Measurements from ENCODE around the gene PER3. TPM values are rescaled to one million over a fixed set of nuclear protein-coding genes. Genes with fewer than 3 reads are reported as not detected.
A peak's percentile ranks its signal among the peaks of the same experiment; 100 is the strongest.

Gene PER3
- 4.3 TPM for polyA plus RNA-seq (2013, experiment 1 of 2)
- 5.1 TPM for polyA plus RNA-seq (2013, experiment 2 of 2)

- 1 to 2% methylated on average over 58 to 69 of the region's 90 CpGs for WGBS, 2 experiments (ENCODE audit: insufficient coverage in 2 of 2)
- Histone ChIP-seq H3K36me3 (ENCODE audit: control insufficient read depth, insufficient read depth, low read length) (peaks cover 31% of the 10 kb centered on the region), H3K27ac (ENCODE audit: low read depth, low read length, severe bottlenecking) (peak within 1 kb of the TSS; percentile 48), H3K4me1 (ENCODE audit: control insufficient read depth, insufficient read depth, low read length, poor library complexity, severe bottlenecking) (no peaks in the 10 kb centered on the region), H3K9me3 (ENCODE audit: control insufficient read depth, low read length) (no peaks in the 10 kb centered on the region), H3K4me3 (ENCODE audit: extremely low read depth, insufficient read depth, low read length, poor library complexity, severe bottlenecking) (peak within 1 kb of the TSS; percentile 42)
Measured at GRCh38 chr1:7783826-7784491, at the start of gene PER3. PER3 (plus strand) TSS chr1:7784291; CDS start chr1:7784878, 587 bp downstream.

DNA sequence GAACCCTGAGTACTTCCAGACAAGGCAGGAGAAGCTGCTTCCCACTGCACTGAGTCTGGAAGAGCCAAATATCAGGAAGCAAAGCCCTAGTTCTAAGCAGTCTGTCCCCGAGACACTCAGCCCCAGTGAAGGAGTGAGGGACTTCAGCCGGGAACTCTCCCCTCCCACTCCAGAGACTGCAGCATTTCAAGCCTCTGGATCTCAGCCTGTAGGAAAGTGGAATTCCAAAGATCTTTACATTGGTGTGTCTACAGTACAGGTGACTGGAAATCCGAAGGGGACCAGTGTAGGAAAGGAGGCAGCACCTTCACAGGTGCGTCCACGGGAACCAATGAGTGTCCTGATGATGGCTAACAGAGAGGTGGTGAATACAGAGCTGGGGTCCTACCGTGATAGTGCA lies 46.0 kb upstream of the PER3 start:
- Histone ChIP-seq H3K36me3 (ENCODE audit: control insufficient read depth, insufficient read depth, low read length) (peaks cover 59% of the 10 kb centered on the region), H3K4me1 (ENCODE audit: control insufficient read depth, insufficient read depth, low read length, poor library complexity, severe bottlenecking) (no peaks in the 10 kb centered on the region), H3K27ac (ENCODE audit: low read depth, low read length, severe bottlenecking) (no peak overlapping the region), H3K9me3 (ENCODE audit: control insufficient read depth, low read length) (no peaks in the 10 kb centered on the region), H3K4me3 (ENCODE audit: extremely low read depth, insufficient read depth, low read length, poor library complexity, severe bottlenecking) (no peak overlapping the region)
- WGBS, 2 experiments (ENCODE audit: insufficient coverage in 2 of 2): 97 to 98% methylated on average over 4 to 6 of the region's 6 CpGs

DNA sequence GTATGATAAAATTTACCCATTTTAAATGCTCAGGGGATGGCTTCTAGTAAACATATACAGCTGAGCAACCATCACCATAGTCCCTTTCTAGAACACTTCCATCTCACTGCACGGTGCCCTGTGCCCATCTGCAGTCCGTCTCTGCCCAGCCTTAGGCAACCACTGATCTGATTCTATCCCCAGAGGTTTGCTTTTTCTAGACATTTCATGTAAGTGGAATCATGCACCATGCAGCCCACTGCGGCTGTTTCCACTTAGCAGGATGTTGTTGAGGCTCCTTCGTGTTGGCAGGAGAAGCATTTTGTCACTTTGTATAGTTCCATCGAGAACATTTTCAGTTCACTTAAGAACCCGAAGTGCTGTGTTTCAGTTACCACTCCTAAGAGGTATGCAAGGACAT lies 40.7 kb upstream of the PER3 start:
- 91 to 93% methylated on average over 5 to 6 of the region's 6 CpGs for WGBS, 2 experiments (ENCODE audit: insufficient coverage in 2 of 2)
- Histone ChIP-seq H3K36me3 (ENCODE audit: control insufficient read depth, insufficient read depth, low read length) (peaks cover 57% of the 10 kb centered on the region), H3K27ac (ENCODE audit: low read depth, low read length, severe bottlenecking) (no peak overlapping the region), H3K9me3 (ENCODE audit: control insufficient read depth, low read length) (no peaks in the 10 kb centered on the region), H3K4me3 (ENCODE audit: extremely low read depth, insufficient read depth, low read length, poor library complexity, severe bottlenecking) (no peak overlapping the region), H3K4me1 (ENCODE audit: control insufficient read depth, insufficient read depth, low read length, poor library complexity, severe bottlenecking) (no peaks in the 10 kb centered on the region)

DNA sequence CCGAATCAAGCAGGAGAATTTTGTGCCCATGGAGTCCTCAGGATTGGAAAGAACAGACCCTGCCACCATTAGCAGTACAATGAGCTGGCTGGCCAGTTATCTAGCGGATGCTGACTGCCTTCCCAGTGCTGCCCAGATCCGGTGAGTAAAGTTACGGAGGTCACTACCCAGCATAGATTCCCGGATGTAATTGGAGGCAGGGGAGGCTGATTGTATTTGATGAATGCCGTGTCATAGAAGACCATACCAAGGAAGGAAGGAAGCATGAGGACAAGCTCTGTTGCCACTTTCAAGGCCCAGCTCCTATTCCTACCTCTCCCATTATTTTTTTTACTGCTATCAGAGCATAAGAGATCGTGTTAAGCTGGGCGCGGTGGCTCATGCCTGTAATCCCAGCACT lies 39.2 kb upstream of the PER3 start:
- H3K36me3 ChIP-seq (ENCODE audit: control insufficient read depth, insufficient read depth, low read length): peaks cover 50% of the 10 kb centered on the region
- no peak overlapping the region for H3K27ac ChIP-seq (ENCODE audit: low read depth, low read length, severe bottlenecking)
- 96 to 98% methylated on average over 5 to 8 of the region's 9 CpGs for WGBS, 2 experiments (ENCODE audit: insufficient coverage in 2 of 2)

DNA sequence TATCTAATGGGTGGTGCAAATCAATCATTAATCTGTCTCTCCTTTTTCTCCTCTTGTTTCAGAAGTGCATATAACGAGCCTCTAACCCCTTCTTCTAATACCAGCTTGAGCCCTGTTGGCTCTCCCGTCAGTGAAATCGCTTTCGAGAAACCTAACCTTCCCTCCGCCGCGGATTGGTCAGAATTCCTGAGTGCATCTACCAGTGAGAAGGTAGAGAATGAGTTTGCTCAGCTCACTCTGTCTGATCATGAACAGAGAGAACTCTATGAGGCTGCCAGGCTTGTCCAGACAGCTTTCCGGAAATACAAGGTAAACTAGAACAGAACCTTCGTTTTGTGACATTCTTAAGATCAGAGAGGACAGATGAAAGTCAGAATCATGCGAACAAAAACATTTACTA lies 38.3 kb upstream of the PER3 start:
- Histone ChIP-seq H3K9me3 (ENCODE audit: control insufficient read depth, low read length) (no peaks in the 10 kb centered on the region), H3K36me3 (ENCODE audit: control insufficient read depth, insufficient read depth, low read length) (peaks cover 49% of the 10 kb centered on the region), H3K27ac (ENCODE audit: low read depth, low read length, severe bottlenecking) (no peak overlapping the region), H3K4me1 (ENCODE audit: control insufficient read depth, insufficient read depth, low read length, poor library complexity, severe bottlenecking) (no peaks in the 10 kb centered on the region), H3K4me3 (ENCODE audit: extremely low read depth, insufficient read depth, low read length, poor library complexity, severe bottlenecking) (no peak overlapping the region)
- WGBS, 2 experiments (ENCODE audit: insufficient coverage in 2 of 2): 97 to 98% methylated on average over 5 to 7 of the region's 10 CpGs

More for the DNA sequence above, 39.2 kb upstream of the PER3 start:
- no peaks in the 10 kb centered on the region for H3K4me1 ChIP-seq (ENCODE audit: control insufficient read depth, insufficient read depth, low read length, poor library complexity, severe bottlenecking)
- H3K9me3 ChIP-seq (ENCODE audit: control insufficient read depth, low read length): no peaks in the 10 kb centered on the region
- H3K4me3 ChIP-seq (ENCODE audit: extremely low read depth, insufficient read depth, low read length, poor library complexity, severe bottlenecking): no peak overlapping the region

DNA sequence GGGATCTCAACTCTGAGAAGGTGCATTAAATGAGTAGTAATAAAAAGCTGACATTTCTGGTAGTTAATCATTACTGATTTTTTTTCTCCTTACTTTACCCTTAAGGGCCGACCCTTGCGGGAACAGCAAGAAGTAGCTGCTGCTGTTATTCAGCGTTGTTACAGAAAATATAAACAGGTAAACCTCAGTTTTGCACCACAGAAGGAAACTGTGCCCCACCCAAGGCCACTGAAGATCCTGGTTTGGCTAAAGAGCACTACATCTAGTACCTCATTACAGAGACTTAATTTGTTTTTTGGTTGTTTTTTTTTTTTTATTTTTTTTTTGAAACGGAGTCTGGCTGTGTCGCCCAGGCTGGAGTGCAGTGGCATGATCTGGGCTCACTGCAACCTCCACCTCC lies 36.5 kb upstream of the PER3 start:
- Histone ChIP-seq H3K27ac (ENCODE audit: low read depth, low read length, severe bottlenecking) (no peak overlapping the region), H3K9me3 (ENCODE audit: control insufficient read depth, low read length) (no peaks in the 10 kb centered on the region), H3K4me3 (ENCODE audit: extremely low read depth, insufficient read depth, low read length, poor library complexity, severe bottlenecking) (no peak overlapping the region), H3K4me1 (ENCODE audit: control insufficient read depth, insufficient read depth, low read length, poor library complexity, severe bottlenecking) (no peaks in the 10 kb centered on the region), H3K36me3 (ENCODE audit: control insufficient read depth, insufficient read depth, low read length) (peaks cover 49% of the 10 kb centered on the region)
- WGBS, 2 experiments (ENCODE audit: insufficient coverage in 2 of 2): 100% methylated on average over 1 to 2 of the region's 5 CpGs

DNA sequence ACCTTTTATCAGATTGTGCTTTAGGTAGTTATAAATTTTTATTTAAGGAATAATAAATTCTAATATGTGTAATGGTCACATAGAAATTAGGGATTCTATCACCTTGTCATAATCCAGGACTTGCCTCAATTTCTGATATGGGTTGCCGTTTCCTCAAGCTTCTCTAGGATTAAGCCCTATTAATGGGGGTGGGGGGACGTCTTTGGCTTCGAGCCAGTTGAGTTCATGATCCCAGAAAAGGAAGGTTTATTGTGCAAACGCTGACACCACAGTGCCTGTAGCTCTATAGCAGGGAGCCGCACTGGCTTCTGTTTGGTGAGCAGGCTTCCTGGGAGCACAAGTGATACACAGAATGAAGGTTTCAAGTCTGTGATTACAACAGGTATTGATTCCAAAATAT lies 35.0 kb upstream of the PER3 start:
- H3K9me3 ChIP-seq (ENCODE audit: control insufficient read depth, low read length): no peaks in the 10 kb centered on the region
- no peaks in the 10 kb centered on the region for H3K4me1 ChIP-seq (ENCODE audit: control insufficient read depth, insufficient read depth, low read length, poor library complexity, severe bottlenecking)
- 84 to 100% methylated on average over 2 to 4 of the region's 5 CpGs for WGBS, 2 experiments (ENCODE audit: insufficient coverage in 2 of 2)
- peaks cover 53% of the 10 kb centered on the region for H3K36me3 ChIP-seq (ENCODE audit: control insufficient read depth, insufficient read depth, low read length)
- no peak overlapping the region for H3K27ac ChIP-seq (ENCODE audit: low read depth, low read length, severe bottlenecking)
- no peak overlapping the region for H3K4me3 ChIP-seq (ENCODE audit: extremely low read depth, insufficient read depth, low read length, poor library complexity, severe bottlenecking)

DNA sequence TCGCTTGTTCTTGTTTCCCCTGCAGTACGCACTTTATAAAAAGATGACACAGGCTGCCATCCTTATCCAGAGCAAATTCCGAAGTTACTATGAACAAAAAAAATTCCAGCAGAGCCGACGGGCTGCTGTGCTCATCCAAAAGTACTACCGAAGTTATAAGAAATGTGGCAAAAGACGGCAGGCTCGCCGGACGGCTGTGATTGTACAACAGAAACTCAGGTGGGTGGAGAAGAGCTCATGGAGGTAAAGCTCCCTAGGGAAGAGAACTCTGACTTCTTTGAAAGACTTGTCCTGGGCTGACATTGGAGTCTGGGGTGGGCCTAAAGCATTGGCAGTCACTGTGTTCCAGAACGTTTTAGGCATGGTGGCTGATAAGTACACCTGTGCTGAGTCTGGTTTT lies 32.9 kb upstream of the PER3 start:
- WGBS, 2 experiments (ENCODE audit: insufficient coverage in 2 of 2): 93 to 95% methylated on average over 10 to 11 of the region's 11 CpGs
- Histone ChIP-seq H3K4me1 (ENCODE audit: control insufficient read depth, insufficient read depth, low read length, poor library complexity, severe bottlenecking) (no peaks in the 10 kb centered on the region), H3K27ac (ENCODE audit: low read depth, low read length, severe bottlenecking) (no peak overlapping the region), H3K36me3 (ENCODE audit: control insufficient read depth, insufficient read depth, low read length) (peaks cover 34% of the 10 kb centered on the region), H3K9me3 (ENCODE audit: control insufficient read depth, low read length) (no peaks in the 10 kb centered on the region), H3K4me3 (ENCODE audit: extremely low read depth, insufficient read depth, low read length, poor library complexity, severe bottlenecking) (no peak overlapping the region)

- 31 to 33% methylated on average over 8 to 11 of the region's 18 CpGs for whole genome bisulfite sequencing, 2 experiments (ENCODE audit: insufficient coverage in 2 of 2)
- Histone ChIP-seq H3K9me3 (ENCODE audit: control insufficient read depth, low read length) (no peaks in the 10 kb centered on the region), H3K4me1 (ENCODE audit: control insufficient read depth, insufficient read depth, low read length, poor library complexity, severe bottlenecking) (no peaks in the 10 kb centered on the region), H3K27ac (ENCODE audit: low read depth, low read length, severe bottlenecking) (no peak overlapping the region), H3K4me3 (ENCODE audit: extremely low read depth, insufficient read depth, low read length, poor library complexity, severe bottlenecking) (no peak overlapping the region), H3K36me3 (ENCODE audit: control insufficient read depth, insufficient read depth, low read length) (peaks cover 27% of the 10 kb centered on the region)
Measured at GRCh38 chr1:7752512-7753417, 31.3 kb upstream of the PER3 start.

- Histone ChIP-seq H3K27ac (ENCODE audit: low read depth, low read length, severe bottlenecking) (no peak overlapping the region), H3K4me3 (ENCODE audit: extremely low read depth, insufficient read depth, low read length, poor library complexity, severe bottlenecking) (no peak overlapping the region), H3K36me3 (ENCODE audit: control insufficient read depth, insufficient read depth, low read length) (peaks cover 19% of the 10 kb centered on the region), H3K4me1 (ENCODE audit: control insufficient read depth, insufficient read depth, low read length, poor library complexity, severe bottlenecking) (no peaks in the 10 kb centered on the region), H3K9me3 (ENCODE audit: control insufficient read depth, low read length) (no peaks in the 10 kb centered on the region)
- WGBS, 2 experiments (ENCODE audit: insufficient coverage in 2 of 2): 89 to 100% methylated on average over 1 to 3 of the region's 3 CpGs
Measured at GRCh38 chr1:7753641-7754040, 30.4 kb upstream of the PER3 start.

DNA sequence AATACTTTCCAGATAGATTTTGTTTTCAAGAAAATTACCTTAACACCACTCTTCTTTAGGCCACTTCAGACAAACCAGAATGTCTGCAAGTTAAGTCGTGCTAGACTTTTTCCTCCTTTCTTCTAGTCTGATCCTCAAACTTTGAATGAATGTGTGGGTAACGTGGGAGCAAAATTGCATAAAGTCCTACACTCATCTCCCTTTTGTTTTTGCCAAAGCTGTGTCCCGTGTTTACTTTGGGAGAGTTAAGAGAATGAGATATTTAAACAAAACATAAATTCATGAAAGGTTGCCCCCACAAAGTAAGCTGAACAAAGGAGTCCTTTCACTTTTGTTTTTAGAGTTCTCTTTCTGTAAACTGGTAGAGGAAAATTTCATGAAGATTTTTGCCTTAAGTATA lies 29.9 kb upstream of the PER3 start:
- no peaks in the 10 kb centered on the region for H3K9me3 ChIP-seq (ENCODE audit: control insufficient read depth, low read length)
- H3K4me3 ChIP-seq (ENCODE audit: extremely low read depth, insufficient read depth, low read length, poor library complexity, severe bottlenecking): no peak overlapping the region
- H3K4me1 ChIP-seq (ENCODE audit: control insufficient read depth, insufficient read depth, low read length, poor library complexity, severe bottlenecking): no peaks in the 10 kb centered on the region
- no peak overlapping the region for H3K27ac ChIP-seq (ENCODE audit: low read depth, low read length, severe bottlenecking)
- WGBS, 2 experiments (ENCODE audit: insufficient coverage in 2 of 2): no CpG with 5 or more reads among the region's 3 CpGs
- H3K36me3 ChIP-seq (ENCODE audit: control insufficient read depth, insufficient read depth, low read length): peaks cover 17% of the 10 kb centered on the region
